HS-5 (cell line): Measurements from ENCODE around the gene HAPLN1.

Experiments
- DNase-seq: peaks from one replicate; pipeline ENCODE4 v3.0.0-alpha.2; 2012; ENCODE audit warnings: low read depth

HAPLN1 gene

GRCh38 chr5:83641946-83642345, 78.7 kb downstream of the HAPLN1 start:
- DNase-seq, result no peak

- DNase-seq, result no peak
These were observed 80.7 kb downstream of the HAPLN1 start for GRCh38 chr5:83639911-83640310.

GRCh38 chr5:83636156-83636555, 84.5 kb downstream of the HAPLN1 start:
- no peak for DNase-seq

- no peak for DNase-seq
These were observed 87.4 kb downstream of the HAPLN1 start for GRCh38 chr5:83633285-83633684.

GRCh38 chr5:83632874-83633273, 87.8 kb downstream of the HAPLN1 start:
- DNase-seq, result peak; percentile 73

- DNase-seq, result no peak
These were observed 92.3 kb downstream of the HAPLN1 start for GRCh38 chr5:83628360-83628759.

- no peak for DNase-seq
These were observed 105.8 kb downstream of the HAPLN1 start for GRCh38 chr5:83614841-83615240.

GRCh38 chr5:83608122-83608521, 112.5 kb downstream of the HAPLN1 start:
- DNase-seq, result no peak

- DNase-seq, result no peak
These were observed 125.4 kb downstream of the HAPLN1 start for GRCh38 chr5:83595217-83595616.

- DNase-seq, result no peak
These were observed 129.7 kb downstream of the HAPLN1 start for GRCh38 chr5:83590966-83591365.

- no peak for DNase-seq
These were observed 130.9 kb downstream of the HAPLN1 start for GRCh38 chr5:83589786-83590185.
